GM12878 (cell line): ENCODE data around the gene COQ8B. TPM values are rescaled to one million over a fixed set of nuclear protein-coding genes. Genes with fewer than 3 reads are reported as not detected.

ENCODE experiments used
- ATAC-seq: fragments of 200-7000 bp; cut with Tn5 transposase; 3 replicates; pipeline ENCODE4 v1.9.1; 2020; ENCODE audit warnings: mild to moderate bottlenecking, moderate library complexity
- BruUV-seq: library from RNA; stranded (reverse); fragments of 400-500 nt; replicated peaks from 2 replicates; lab custom pipeline; 2021; lab: Mats Ljungman, UMichigan
- CTCF ChIA-PET: fragments of 300-600 bp; sonication (Branson Sonifier 250); formaldehyde crosslinking; extraction: SDS; loops from one replicate; lab custom pipeline; 2021; ENCODE audit warnings: inconsistent platforms; lab: Yijun Ruan, JAX
- POLR2A ChIA-PET: fragments of 350-600 bp; formaldehyde crosslinking; extraction: SDS; loops from one replicate; lab custom pipeline; 2021; ENCODE audit warnings: inconsistent platforms; lab: Charles Lee
- RAD21 ChIA-PET: fragments of 300-600 bp; sonication (Branson Sonifier 250); formaldehyde crosslinking; loops from one replicate; lab custom pipeline; 2023; ENCODE audit warnings: antibody characterized with exemption; ENCODE audit not compliant: unreplicated experiment; lab: Charles Lee
- SMC1A ChIA-PET: fragments of 300-600 bp; sonication (Branson Sonifier 250); formaldehyde crosslinking; loops from one replicate; lab custom pipeline; 2023; ENCODE audit not compliant: unreplicated experiment, uncharacterized antibody; lab: Charles Lee
- DNase-seq: peaks from one replicate; pipeline ENCODE4 v3.0.0-alpha.2; 2011; ENCODE audit warnings: low read depth, low spot score
- FAIRE-seq: peaks from 3 replicates; lab custom pipeline; 2011; peaks lifted over from hg19 to GRCh38; lab: Jason Lieb, UNC
- H2AFZ ChIP-seq: 2 replicates; pipeline ENCODE4 v1.6.0; 2011; ENCODE audit warnings: low read depth, low read length, control low read depth; ENCODE audit not compliant: control insufficient read depth
- H3K27ac ChIP-seq: 2 replicates; pipeline ENCODE4 v1.5.1; 2011; ENCODE audit warnings: control low read depth; ENCODE audit not compliant: control insufficient read depth, insufficient read depth
- H3K27me3 ChIP-seq, 2 experiments: replicated peaks in 1 of 2; 2 replicates each; pipeline versions ENCODE4 v1.6.0 to v1.6.1; 2011; ENCODE audit warnings: low read length in 1 of 2; ENCODE audit not compliant: control insufficient read depth in 2 of 2, insufficient read depth in 2 of 2
- H3K36me3 ChIP-seq, 2 experiments: 2 replicates each; pipeline ENCODE4 v1.5.1; 2011; ENCODE audit warnings: low read length in 1 of 2; ENCODE audit not compliant: control insufficient read depth in 2 of 2, insufficient read depth in 2 of 2
- H3K4me1 ChIP-seq: 2 replicates; pipeline ENCODE4 v1.6.1; 2011; ENCODE audit warnings: mild to moderate bottlenecking, low read length, moderate library complexity, mixed read lengths; ENCODE audit not compliant: control insufficient read depth, insufficient read depth
- H3K4me2 ChIP-seq: 2 replicates; pipeline ENCODE4 v1.6.0; 2011; ENCODE audit warnings: control low read depth; ENCODE audit not compliant: control insufficient read depth, insufficient read depth
- H3K4me3 ChIP-seq: fragments of 200-600 bp; sonication (generic); 2 replicates; pipeline ENCODE4 v1.5.1; 2016
- H3K79me2 ChIP-seq: 2 replicates; pipeline ENCODE4 v1.6.0; 2011; ENCODE audit warnings: low read length; ENCODE audit not compliant: control insufficient read depth, insufficient read depth
- H3K9ac ChIP-seq: 2 replicates; pipeline ENCODE4 v1.8.0; 2011; ENCODE audit warnings: low read length, control low read depth, mixed read lengths; ENCODE audit not compliant: control insufficient read depth, insufficient read depth
- H3K9me3 ChIP-seq: replicated peaks from 3 replicates; pipeline ENCODE4 v1.5.1; 2011; ENCODE audit warnings: mild to moderate bottlenecking, low read length; ENCODE audit not compliant: control insufficient read depth, insufficient read depth
- H4K20me1 ChIP-seq: 2 replicates; pipeline ENCODE4 v1.6.0; 2011; ENCODE audit not compliant: control insufficient read depth, insufficient read depth
- MAX ChIP-seq: IDR thresholded peaks from 2 replicates; pipeline ENCODE4 v1.6.1; 2012; ENCODE audit warnings: low read depth, low read length, improper control_type of control experiment
- NFXL1 ChIP-seq: fragments of 450-650 bp; IDR thresholded peaks from 2 replicates; pipeline ENCODE4 v1.6.1; 2017; ENCODE audit warnings: antibody characterized with exemption, mild to moderate bottlenecking, borderline replicate concordance
- WGBS: methylation state at CpG from one replicate; pipeline ENCODE4 v1.1.6; 2016; ENCODE audit warnings: low lambda C conversion rate; ENCODE audit not compliant: insufficient replicate concordance, insufficient coverage; ENCODE audit errors: missing lambda C conversion rate; 5-methylcytosine and 5-hydroxymethylcytosine counted together
- in situ Hi-C: fragments of 300-500 bp; cut with MboI; formaldehyde crosslinking; loops from 9 replicates; pipeline ENCODE4 v1.14.3; 2018; ENCODE audit warnings: mixed read lengths
- intact Hi-C: fragments of 100-400 bp; cut with micrococcal nuclease; formaldehyde crosslinking; loops from one replicate; pipeline ENCODE4 v1.14.2; 2022; ENCODE audit not compliant: unreplicated experiment
- polyA plus RNA-seq, 11 experiments: library from polyadenylated mRNA; depleted of rRNA in 4 of 11; unstranded in 6 of 11; stranded (reverse) in 5 of 11; fragments of >200 nt; fragmentation: Nextera tagmentation in 4 of 11; fragmentation: Illumina TruSeq in 1 of 11; extraction: Ambion mirVana in 4 of 11; extraction: Trizol in 1 of 11; gene quantifications; 1 replicate in 1 of 11; 2 replicates in 10 of 11; pipeline versions ENCODE4 v1.2.1 to v1.2.3, GENCODE V29; 2011 to 2016; ENCODE audit warnings: inconsistent platforms in 2 of 11, missing spikeins in 2 of 11, low read depth in 1 of 11
- total RNA-seq, 4 experiments: library from RNA; depleted of rRNA in 3 of 4; stranded (reverse); fragments of >200 nt in 3 of 4; fragmentation: Illumina TruSeq in 1 of 4; extraction: Trizol in 1 of 4; gene quantifications; 2 replicates each; pipeline versions ENCODE4 v1.2.1 to v1.2.3, GENCODE V29; 2013 to 2021
- TF ChIP-seq, protein P1 (sequence below): fragments of 450-650 bp; IDR thresholded peaks from 2 replicates; pipeline ENCODE4 v1.6.1; 2016; ENCODE audit warnings: mild to moderate bottlenecking

The COQ8B gene
- total and polyA plus RNA-seq, 10 of the 15 experiments (the other 5 are each of a cell fraction or from before 2014, with no cell fraction given): 0.39 to 37.1 (median 16.8) TPM

DNA sequence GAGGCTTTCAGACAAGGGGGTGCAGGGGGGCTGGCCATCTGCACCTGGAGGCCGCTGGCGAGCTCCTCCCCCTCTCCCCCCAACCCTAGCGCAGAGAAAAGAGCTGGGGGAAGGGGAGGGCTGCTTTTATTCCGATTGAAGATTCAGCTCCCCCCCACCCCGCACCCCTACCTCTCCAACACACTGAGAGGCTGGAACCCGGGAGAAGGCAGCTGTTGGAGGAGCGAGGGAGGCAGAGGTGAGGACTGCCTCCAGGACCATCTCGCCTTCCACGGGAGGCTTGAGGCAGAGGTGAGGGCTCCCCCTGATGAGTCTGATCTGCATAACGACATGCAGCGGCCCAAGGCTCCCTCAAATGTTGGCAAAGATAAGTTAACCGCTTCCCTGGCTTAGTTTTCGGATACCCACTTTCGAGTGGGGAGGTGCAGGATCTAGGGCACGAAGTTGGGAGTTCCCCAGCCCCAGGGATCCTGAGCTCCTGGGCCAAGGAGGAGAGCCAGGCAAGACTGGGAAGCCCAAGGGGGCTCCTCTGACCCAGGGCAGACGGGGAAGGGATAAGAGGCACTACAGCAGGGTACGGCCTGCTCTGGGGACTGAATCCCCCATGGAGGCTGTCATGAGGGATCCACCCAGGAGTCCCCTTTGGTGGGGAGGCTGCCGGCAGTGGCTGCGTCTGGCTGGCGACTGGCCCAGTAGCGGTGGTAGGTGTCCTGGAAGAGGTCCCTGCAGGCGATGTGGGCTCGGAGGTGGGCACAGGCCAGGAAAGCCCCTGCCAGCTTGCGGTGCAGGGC lies 25.1 kb downstream of the COQ8B start:
- ChIA-PET CTCF (interaction anchor here (0.6 to 1.4 kb wide), 2 partner anchors 86 to 751 kb away, joined by 3 to 4 read pairs; partner anchors contain the start of gene RAB4B), SMC1A (interaction anchor here (0.8 to 1.3 kb wide), 2 partner anchors 115 to 128 kb away, joined by 3 to 4 read pairs; no protein-coding TSS in a partner anchor), RAD21 (interaction anchor here (0.6 to 1.7 kb wide), 5 partner anchors 28 to 572 kb away, joined by 3 to 4 read pairs (median 4); partner anchors contain the start of genes ACTMAP, EGLN2 and SNRPA), POLR2A (interaction anchor here (1.3 to 1.9 kb wide), 5 partner anchors 22 to 87 kb away, joined by 6 to 10 read pairs (median 6); partner anchors contain the start of genes ACTMAP and SNRPA)
- H3K79me2 ChIP-seq: no peaks in the 10 kb centered on the region
- H3K27ac ChIP-seq: no peak overlapping the region
- TF ChIP-seq NFXL1: no peak
- TF ChIP-seq MAX: 0 out of 2 replicates have a peak, but pooled peaks have one; percentile 7
- TF ChIP-seq, protein P1, sequence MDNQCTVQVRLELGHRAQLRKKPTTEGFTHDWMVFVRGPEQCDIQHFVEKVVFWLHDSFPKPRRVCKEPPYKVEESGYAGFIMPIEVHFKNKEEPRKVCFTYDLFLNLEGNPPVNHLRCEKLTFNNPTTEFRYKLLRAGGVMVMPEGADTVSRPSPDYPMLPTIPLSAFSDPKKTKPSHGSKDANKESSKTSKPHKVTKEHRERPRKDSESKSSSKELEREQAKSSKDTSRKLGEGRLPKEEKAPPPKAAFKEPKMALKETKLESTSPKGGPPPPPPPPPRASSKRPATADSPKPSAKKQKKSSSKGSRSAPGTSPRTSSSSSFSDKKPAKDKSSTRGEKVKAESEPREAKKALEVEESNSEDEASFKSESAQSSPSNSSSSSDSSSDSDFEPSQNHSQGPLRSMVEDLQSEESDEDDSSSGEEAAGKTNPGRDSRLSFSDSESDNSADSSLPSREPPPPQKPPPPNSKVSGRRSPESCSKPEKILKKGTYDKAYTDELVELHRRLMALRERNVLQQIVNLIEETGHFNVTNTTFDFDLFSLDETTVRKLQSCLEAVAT: peak; percentile 42; the same call in 1 of the 2 replicates
- FAIRE-seq (no peak), DNase-seq (no peak), ATAC-seq (no peak)
- WGBS: 92% methylated on average over 22 of the region's 24 CpGs
- intact Hi-C loops: no loop called here
- in situ Hi-C loops: no loop called here
- H3K27me3 ChIP-seq: no peaks in the 10 kb centered on the region
- no TSS peak for BruUV-seq
- no peaks in the 10 kb centered on the region for H3K9me3 ChIP-seq
- peaks cover 26% of the 10 kb centered on the region for H3K4me1 ChIP-seq
- H3K9ac ChIP-seq: peak overlapping the region; percentile 69; the same call in 1 of the 2 replicates
- no peak overlapping the region for H3K4me3 ChIP-seq
- H3K4me2 ChIP-seq: peak overlapping the region; percentile 95
- no peaks in the 10 kb centered on the region for H4K20me1 ChIP-seq
- H3K36me3 ChIP-seq: no peaks in the 10 kb centered on the region; a peak in 1 of 4 replicates
- H2AFZ ChIP-seq: no peak overlapping the region
